H7 (cell line): ENCODE data around the gene GLTP. TPM values are rescaled to one million over a fixed set of nuclear protein-coding genes. Genes with fewer than 3 reads are reported as not detected.

ENCODE experiments used
- DNase-seq: peaks from one replicate; pipeline ENCODE4 v3.0.0; 2012
- H3K27me3 ChIP-seq: 2 replicates; pipeline ENCODE4 v1.6.0; 2011; ENCODE audit warnings: mild to moderate bottlenecking, low read length; ENCODE audit not compliant: control insufficient read depth, insufficient read depth
- H3K36me3 ChIP-seq: replicated peaks from 2 replicates; pipeline ENCODE4 v1.5.1; 2011; ENCODE audit warnings: low read length; ENCODE audit not compliant: control insufficient read depth, insufficient read depth
- H3K4me3 ChIP-seq: 2 replicates; pipeline ENCODE4 v1.5.1; 2011; ENCODE audit warnings: low read depth, mild to moderate bottlenecking, control low read depth, low read length, moderate library complexity; ENCODE audit not compliant: insufficient read depth
- total RNA-seq: library from RNA; depleted of rRNA; stranded (reverse); fragments of >200 nt; shearing (Covaris generic); gene quantifications from 2 replicates; pipeline ENCODE4 v1.2.3, GENCODE V29; 2014

Gene GLTP
- total RNA-seq, 1 experiment from 2014 or later, result 24.1 TPM

GRCh38 chr12:109818253-109818652, 62.1 kb downstream of the GLTP start:
- DNase-seq, result no peak
- H3K4me3 ChIP-seq, result no peak overlapping the region
- H3K36me3 ChIP-seq, result no peaks in the 10 kb centered on the region

GRCh38 chr12:109817627-109818231, 62.6 kb downstream of the GLTP start:
- H3K27me3 ChIP-seq, result no peaks in the 10 kb centered on the region
- no peak for DNase-seq
- no peak overlapping the region for H3K4me3 ChIP-seq
- H3K36me3 ChIP-seq, result no peaks in the 10 kb centered on the region

More at GRCh38 chr12:109818253-109818652, 62.1 kb downstream of the GLTP start:
- H3K27me3 ChIP-seq, result no peaks in the 10 kb centered on the region

GRCh38 chr12:109816870-109817269, 63.5 kb downstream of the GLTP start:
- DNase-seq, result no peak
- no peaks in the 10 kb centered on the region for H3K36me3 ChIP-seq
- no peak overlapping the region for H3K4me3 ChIP-seq
- no peaks in the 10 kb centered on the region for H3K27me3 ChIP-seq

GRCh38 chr12:109815757-109816617, 64.4 kb downstream of the GLTP start:
- DNase-seq, result no peak
- Histone ChIP-seq H3K36me3 (no peaks in the 10 kb centered on the region), H3K27me3 (no peaks in the 10 kb centered on the region), H3K4me3 (no peak overlapping the region)

- no peaks in the 10 kb centered on the region for H3K36me3 ChIP-seq
- no peaks in the 10 kb centered on the region for H3K27me3 ChIP-seq
- DNase-seq, result no peak
- H3K4me3 ChIP-seq, result no peak overlapping the region
Measured at GRCh38 chr12:109815225-109815624, 65.1 kb downstream of the GLTP start.

GRCh38 chr12:109814600-109815150, 65.7 kb downstream of the GLTP start:
- Histone ChIP-seq H3K36me3 (no peaks in the 10 kb centered on the region), H3K4me3 (no peak overlapping the region), H3K27me3 (no peaks in the 10 kb centered on the region)
- DNase-seq, result peak; percentile 61

- no peak for DNase-seq
- no peak overlapping the region for H3K4me3 ChIP-seq
- H3K36me3 ChIP-seq, result no peaks in the 10 kb centered on the region
- H3K27me3 ChIP-seq, result no peaks in the 10 kb centered on the region
Measured at GRCh38 chr12:109813810-109814416, 66.4 kb downstream of the GLTP start.

- DNase-seq, result peak; percentile 63
- no peak overlapping the region for H3K4me3 ChIP-seq
- H3K27me3 ChIP-seq, result no peaks in the 10 kb centered on the region
- H3K36me3 ChIP-seq, result no peaks in the 10 kb centered on the region
Measured at GRCh38 chr12:109811624-109811995, 68.7 kb downstream of the GLTP start.

GRCh38 chr12:109810954-109811623, 69.3 kb downstream of the GLTP start:
- Histone ChIP-seq H3K36me3 (no peaks in the 10 kb centered on the region), H3K4me3 (no peak overlapping the region), H3K27me3 (no peaks in the 10 kb centered on the region)
- no peak for DNase-seq

- Histone ChIP-seq H3K27me3 (no peaks in the 10 kb centered on the region), H3K4me3 (no peak overlapping the region), H3K36me3 (no peaks in the 10 kb centered on the region)
- no peak for DNase-seq
Measured at GRCh38 chr12:109808876-109809646, 71.3 kb downstream of the GLTP start.

- no peaks in the 10 kb centered on the region for H3K27me3 ChIP-seq
- no peak for DNase-seq
- no peak overlapping the region for H3K4me3 ChIP-seq
- H3K36me3 ChIP-seq, result no peaks in the 10 kb centered on the region
Measured at GRCh38 chr12:109807954-109808643, 72.2 kb downstream of the GLTP start.

- no peaks in the 10 kb centered on the region; the same call in 1 of the 2 replicates for H3K36me3 ChIP-seq
- H3K27me3 ChIP-seq, result no peaks in the 10 kb centered on the region
- H3K4me3 ChIP-seq, result no peak overlapping the region
- peak; percentile 94 for DNase-seq
Measured at GRCh38 chr12:109804820-109805761, 75.2 kb downstream of the GLTP start.
